H1 (cell line): ENCODE results near the gene SKAP1. TPM values are rescaled to one million over a fixed set of nuclear protein-coding genes. Genes with fewer than 3 reads are reported as not detected.

Source experiments
- CTCF ChIA-PET: fragments of 300-600 bp; sonication (Branson Sonifier 250); formaldehyde crosslinking; loops from one replicate; lab custom pipeline; 2021; ENCODE audit not compliant: partially characterized antibody; lab: Charles Lee
- POLR2A ChIA-PET: fragments of 300-600 bp; sonication (Branson Sonifier 250); formaldehyde crosslinking; loops from one replicate; lab custom pipeline; 2021; ENCODE audit warnings: inconsistent platforms; ENCODE audit not compliant: partially characterized antibody; lab: Charles Lee
- DNase-seq, 2 experiments: peaks; one replicate each; pipeline versions ENCODE4 v3.0.0 to v3.0.0-alpha.2; 2010 to 2022; ENCODE audit warnings: low spot score in 2 of 2, low read depth in 1 of 2, mixed read lengths in 1 of 2
- FAIRE-seq: peaks from 2 replicates; lab custom pipeline; 2011; peaks lifted over from hg19 to GRCh38; lab: Jason Lieb, UNC
- H2AFZ ChIP-seq: 2 replicates; pipeline ENCODE4 v1.8.1; 2012; ENCODE audit warnings: low read length, inconsistent platforms
- H2AK5ac ChIP-seq: 2 replicates; pipeline ENCODE4 v1.6.1; 2013; ENCODE audit warnings: low read depth, low read length
- H2BK120ac ChIP-seq: replicated peaks from 2 replicates; pipeline ENCODE3; 2013; ENCODE audit warnings: low read depth, low read length, inconsistent platforms
- H2BK12ac ChIP-seq: 2 replicates; pipeline ENCODE4 v1.6.1; 2013; ENCODE audit warnings: low read depth, low read length
- H2BK15ac ChIP-seq: 2 replicates; pipeline ENCODE4 v1.6.1; 2013; ENCODE audit warnings: low read length
- H2BK20ac ChIP-seq: 2 replicates; pipeline ENCODE4 v1.6.1; 2013; ENCODE audit warnings: low read length
- H2BK5ac ChIP-seq: 2 replicates; pipeline ENCODE4 v1.6.1; 2013; ENCODE audit warnings: low read depth, low read length
- H3K14ac ChIP-seq: 2 replicates; pipeline ENCODE4 v1.6.1; 2013; ENCODE audit warnings: inconsistent platforms; ENCODE audit not compliant: insufficient read length
- H3K18ac ChIP-seq: 2 replicates; pipeline ENCODE4 v1.6.1; 2013; ENCODE audit warnings: low read length; ENCODE audit errors: extremely low read depth
- H3K23ac ChIP-seq: 2 replicates; pipeline ENCODE4 v1.6.1; 2013; ENCODE audit warnings: inconsistent platforms; ENCODE audit not compliant: insufficient read length
- H3K23me2 ChIP-seq: 2 replicates; pipeline ENCODE4 v1.6.1; 2013; ENCODE audit warnings: low read depth, low read length
- H3K27ac ChIP-seq: 2 replicates; pipeline ENCODE4 v1.6.1; 2011; ENCODE audit warnings: low read depth, low read length, inconsistent platforms
- H3K27me3 ChIP-seq, 4 experiments: replicated peaks in 1 of 4; 1 replicate in 1 of 4; 2 replicates in 3 of 4; pipeline versions ENCODE4 v1.6.1 to v1.8.1; 2011 to 2013; ENCODE audit warnings: low read length in 3 of 4, mild to moderate bottlenecking in 3 of 4, inconsistent platforms in 2 of 4, mixed read lengths in 2 of 4, moderate library complexity in 1 of 4; ENCODE audit not compliant: control insufficient read depth in 3 of 4, insufficient read depth in 3 of 4; ENCODE audit errors: extremely low read depth in 1 of 4
- H3K36me3 ChIP-seq, 4 experiments: 2 replicates each; pipeline versions ENCODE4 v1.6.1 to v1.8.1; 2011 to 2013; ENCODE audit warnings: mild to moderate bottlenecking in 4 of 4, low read length in 3 of 4, moderate library complexity in 2 of 4, control low read depth in 1 of 4, inconsistent platforms in 1 of 4; ENCODE audit not compliant: insufficient read depth in 4 of 4, control insufficient read depth in 2 of 4
- H3K4ac ChIP-seq: replicated peaks from 2 replicates; pipeline ENCODE3; 2013; ENCODE audit warnings: low read length, low read depth, mixed read lengths, inconsistent platforms; ENCODE audit not compliant: insufficient read length
- H3K4me1 ChIP-seq, 4 experiments: replicated peaks in 1 of 4; 1 replicate in 1 of 4; 2 replicates in 3 of 4; pipeline versions ENCODE4 v1.6.1 to v1.8.1; 2011 to 2013; ENCODE audit warnings: low read length in 3 of 4, inconsistent platforms in 2 of 4, mixed read lengths in 1 of 4; ENCODE audit not compliant: insufficient read depth in 4 of 4, control insufficient read depth in 3 of 4
- H3K4me2 ChIP-seq, 2 experiments: 2 replicates each; pipeline versions ENCODE4 v1.6.1 to v1.8.1; 2011 to 2013; ENCODE audit warnings: low read depth in 2 of 2, low read length in 2 of 2, control low read depth in 1 of 2, inconsistent platforms in 1 of 2, mild to moderate bottlenecking in 1 of 2; ENCODE audit not compliant: insufficient read depth in 1 of 2
- H3K4me3 ChIP-seq, 4 experiments: fragments of 200-600, 300-600 bp in 1 of 4; sonication (generic), shearing (Covaris generic), sonication (Bioruptor Twin) in 1 of 4; 2 replicates each; pipeline versions ENCODE4 v1.5.1 to v1.8.1; 2011 to 2016; ENCODE audit warnings: low read length in 4 of 4, low read depth in 3 of 4, control low read depth in 2 of 4, inconsistent platforms in 2 of 4, mild to moderate bottlenecking in 2 of 4, mixed read lengths in 1 of 4, moderate library complexity in 1 of 4; ENCODE audit not compliant: insufficient read depth in 2 of 4; ENCODE audit errors: extremely low read depth in 1 of 4
- H3K56ac ChIP-seq: replicated peaks from 2 replicates; pipeline ENCODE3; 2013; ENCODE audit warnings: low read depth, mild to moderate bottlenecking, mixed read lengths, low read length, inconsistent platforms; ENCODE audit not compliant: insufficient read length
- H3K79me1 ChIP-seq: 2 replicates; pipeline ENCODE4 v1.6.1; 2013; ENCODE audit warnings: low read depth, low read length, control low read depth
- H3K79me2 ChIP-seq, 2 experiments: 2 replicates each; pipeline versions ENCODE4 v1.6.1 to v1.8.1; 2012 to 2013; ENCODE audit warnings: low read length in 2 of 2, mild to moderate bottlenecking in 2 of 2, inconsistent platforms in 1 of 2; ENCODE audit not compliant: insufficient read depth in 2 of 2, control insufficient read depth in 1 of 2
- H3K9ac ChIP-seq, 4 experiments: replicated peaks in 1 of 4; 1 replicate in 1 of 4; 2 replicates in 3 of 4; pipeline versions ENCODE4 v1.6.1 to v1.8.1; 2011 to 2013; ENCODE audit warnings: low read depth in 3 of 4, low read length in 3 of 4, control low read depth in 2 of 4, mild to moderate bottlenecking in 2 of 4, moderate library complexity in 2 of 4, inconsistent platforms in 1 of 4; ENCODE audit errors: extremely low read depth in 1 of 4
- H3K9me3 ChIP-seq, 2 experiments: 2 replicates each; pipeline versions ENCODE4 v1.6.1 to v1.8.1; 2012 to 2013; ENCODE audit warnings: mild to moderate bottlenecking in 2 of 2, moderate library complexity in 2 of 2, control low read depth in 1 of 2, inconsistent platforms in 1 of 2, low read depth in 1 of 2, low read length in 1 of 2, mixed read lengths in 1 of 2; ENCODE audit not compliant: insufficient read depth in 2 of 2
- H4K20me1 ChIP-seq, 2 experiments: replicated peaks in 1 of 2; 2 replicates each; pipeline versions ENCODE3 to v1.8.1; 2011 to 2013; ENCODE audit warnings: inconsistent platforms in 2 of 2, low read length in 2 of 2, mild to moderate bottlenecking in 1 of 2; ENCODE audit not compliant: insufficient read depth in 2 of 2, control insufficient read depth in 1 of 2
- H4K5ac ChIP-seq: 2 replicates; pipeline ENCODE4 v1.6.1; 2013; ENCODE audit warnings: low read length, low read depth, mixed read lengths, inconsistent platforms; ENCODE audit not compliant: insufficient read length
- H4K8ac ChIP-seq: 2 replicates; pipeline ENCODE4 v1.8.0; 2013; ENCODE audit warnings: mild to moderate bottlenecking, moderate library complexity, low read length, inconsistent platforms; ENCODE audit not compliant: insufficient read depth; ENCODE audit errors: extremely low read depth
- H4K91ac ChIP-seq: replicated peaks from 2 replicates; pipeline ENCODE3; 2013; ENCODE audit warnings: low read length, mixed read lengths, inconsistent platforms; ENCODE audit not compliant: insufficient read length
- BCL11A ChIP-seq, 2 experiments: IDR thresholded peaks; one replicate each; pipeline ENCODE4 v1.6.1; 2011; ENCODE audit warnings: low read depth in 2 of 2, low read length in 2 of 2, mild to moderate bottlenecking in 2 of 2
- CBX8 ChIP-seq: fragments of 300-800, 300-1000 bp; sonication (generic); IDR thresholded peaks from 2 replicates; pipeline ENCODE4 v1.7.1; 2016; ENCODE audit warnings: low read depth, low read length, borderline replicate concordance
- CREB1 ChIP-seq: IDR thresholded peaks from 2 replicates; pipeline ENCODE4 v1.6.1; 2012; ENCODE audit warnings: inconsistent platforms
- RAD21 ChIP-seq, 2 experiments: IDR thresholded peaks in 1 of 2; conservative IDR thresholded peaks in 1 of 2; 2 replicates each; pipeline ENCODE4 v1.6.1; 2011; ENCODE audit warnings: low read depth in 2 of 2, low read length in 2 of 2, improper control_type of control experiment in 1 of 2, inconsistent platforms in 1 of 2, mild to moderate bottlenecking in 1 of 2, moderate library complexity in 1 of 2
- SIRT6 ChIP-seq: IDR thresholded peaks from one replicate; pipeline ENCODE4 v1.7.1; 2012; ENCODE audit warnings: low read length, inconsistent platforms
- polyA plus RNA-seq, 7 experiments: library from polyadenylated mRNA; depleted of rRNA in 3 of 7; stranded (reverse) in 5 of 7; unstranded in 2 of 7; fragments of >200 nt in 5 of 7; fragments of 200-250 nt in 2 of 7; gene quantifications; 1 replicate in 5 of 7; 2 replicates in 1 of 7; 4 replicates in 1 of 7; pipeline versions ENCODE4 v1.2.1 to v1.2.3, GENCODE V29; 2011 to 2013; ENCODE audit warnings: missing spikeins in 2 of 7, mixed read lengths in 2 of 7
- total RNA-seq: library from RNA; stranded (reverse); fragmentation: NEBNext Ultra II Directional; extraction: Animal tissue kit (Norgen Biotek cat#: 25700); gene quantifications from 2 replicates; pipeline ENCODE4 v1.2.1, GENCODE V29; 2021
- TF ChIP-seq, protein P1 (sequence below), 3 experiments: IDR thresholded peaks; 1 replicate in 2 of 3; 2 replicates in 1 of 3; pipeline versions ENCODE4 v1.5.1 to v1.6.1; 2011; ENCODE audit warnings: low read length in 3 of 3, mild to moderate bottlenecking in 3 of 3, inconsistent platforms in 2 of 3, low read depth in 1 of 3, moderate library complexity in 1 of 3; ENCODE audit not compliant: insufficient read depth in 1 of 3; ENCODE audit errors: control extremely low read depth in 1 of 3

SKAP1 gene
- total and polyA plus RNA-seq, 2 of the 8 experiments (the other 6 are each of a cell fraction or from before 2014, with no cell fraction given), result not detected

DNA sequence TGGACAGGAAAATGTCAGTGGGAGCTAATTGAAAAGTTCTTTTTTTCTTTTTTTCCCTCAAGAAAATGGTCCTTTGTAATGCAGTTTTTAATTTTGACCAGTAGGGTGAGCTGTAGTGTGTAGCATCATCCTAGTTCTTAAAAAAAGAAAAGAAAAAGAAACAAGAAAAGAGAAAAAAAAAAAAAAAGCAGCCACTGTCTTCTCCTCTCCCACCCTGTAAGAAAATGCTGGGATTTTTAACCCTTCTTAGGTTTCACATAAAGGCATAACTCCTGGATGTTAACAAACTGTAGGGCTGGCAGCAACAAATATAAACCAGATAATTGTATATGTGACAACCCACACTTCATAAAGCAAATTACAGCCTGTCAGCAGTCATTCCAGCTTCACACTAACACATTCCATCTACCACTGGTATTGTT, 78.1 kb downstream of the SKAP1 start:
- Histone ChIP-seq H2AFZ (no peak overlapping the region), H2BK12ac (no peak overlapping the region), H3K23ac (no peak overlapping the region), H2AK5ac (no peak overlapping the region), H3K4me1 (no peaks in the 10 kb centered on the region), H3K56ac (no peak overlapping the region), H4K8ac (no peak overlapping the region), H3K9ac (no peak overlapping the region), H3K23me2 (no peaks in the 10 kb centered on the region), H3K79me2 (no peaks in the 10 kb centered on the region), H2BK5ac (no peak overlapping the region), H2BK120ac (no peak overlapping the region), H3K4me2 (no peak overlapping the region), H3K27ac (no peak overlapping the region), H3K4ac (no peak overlapping the region), H4K91ac (no peak overlapping the region), H3K9me3 (no peaks in the 10 kb centered on the region), H4K20me1 (no peaks in the 10 kb centered on the region), H3K36me3 (no peaks in the 10 kb centered on the region), H2BK15ac (no peak overlapping the region), H2BK20ac (no peak overlapping the region), H3K27me3 (no peaks in the 10 kb centered on the region; a peak in 1 of 7 replicates), H3K4me3 (no peak overlapping the region), H3K14ac (no peak overlapping the region), H3K18ac (no peak overlapping the region), H3K79me1 (no peaks in the 10 kb centered on the region), H4K5ac (no peak overlapping the region)
- ChIA-PET CTCF (interaction anchor here (0.7 to 3.3 kb wide), 50 partner anchors 9 to 326 kb away, joined by 3 to 25 read pairs (median 4); partner anchors contain the start of gene HOXB5), POLR2A (interaction anchor here (0.5 to 0.6 kb wide), 2 partner anchors 22 to 195 kb away, joined by 3 read pairs; no protein-coding TSS in a partner anchor)
- DNase-seq (no peak), FAIRE-seq (peak; percentile 36)
- TF ChIP-seq, protein P1, sequence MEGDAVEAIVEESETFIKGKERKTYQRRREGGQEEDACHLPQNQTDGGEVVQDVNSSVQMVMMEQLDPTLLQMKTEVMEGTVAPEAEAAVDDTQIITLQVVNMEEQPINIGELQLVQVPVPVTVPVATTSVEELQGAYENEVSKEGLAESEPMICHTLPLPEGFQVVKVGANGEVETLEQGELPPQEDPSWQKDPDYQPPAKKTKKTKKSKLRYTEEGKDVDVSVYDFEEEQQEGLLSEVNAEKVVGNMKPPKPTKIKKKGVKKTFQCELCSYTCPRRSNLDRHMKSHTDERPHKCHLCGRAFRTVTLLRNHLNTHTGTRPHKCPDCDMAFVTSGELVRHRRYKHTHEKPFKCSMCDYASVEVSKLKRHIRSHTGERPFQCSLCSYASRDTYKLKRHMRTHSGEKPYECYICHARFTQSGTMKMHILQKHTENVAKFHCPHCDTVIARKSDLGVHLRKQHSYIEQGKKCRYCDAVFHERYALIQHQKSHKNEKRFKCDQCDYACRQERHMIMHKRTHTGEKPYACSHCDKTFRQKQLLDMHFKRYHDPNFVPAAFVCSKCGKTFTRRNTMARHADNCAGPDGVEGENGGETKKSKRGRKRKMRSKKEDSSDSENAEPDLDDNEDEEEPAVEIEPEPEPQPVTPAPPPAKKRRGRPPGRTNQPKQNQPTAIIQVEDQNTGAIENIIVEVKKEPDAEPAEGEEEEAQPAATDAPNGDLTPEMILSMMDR (IDR thresholded peaks at IDR 0.05; ENCODE audit: control extremely low read depth in 1 of 3, insufficient read depth in 1 of 3, low read depth in 1 of 3, low read length in 3 of 3), result peak in 2 of 3 experiments; percentile 33; a peak in 2 of 4 replicates
- TF ChIP-seq RAD21 (IDR thresholded peaks at IDR 0.05 in 1 of 2, conservative IDR thresholded peaks at IDR 0.05 in 1 of 2; ENCODE audit: low read depth in 2 of 2, low read length in 2 of 2), result peak in 1 of 2 experiments; percentile 51
- TF ChIP-seq BCL11A (IDR thresholded peaks at IDR 0.05; ENCODE audit: low read depth in 2 of 2, low read length in 2 of 2), result no peak
- no peak for TF ChIP-seq CREB1
- TF ChIP-seq CBX8, result no peak
- TF ChIP-seq SIRT6, result no peak
